HepG2 (cell line): ENCODE results near the gene CH25H. TPM values are rescaled to one million over a fixed set of nuclear protein-coding genes. Genes with fewer than 3 reads are reported as not detected.
A peak's percentile ranks its signal among the peaks of the same experiment; 100 is the strongest.

Experiments used
- BRF2 ChIP-seq: sonication (generic); formaldehyde crosslinking; IDR thresholded peaks from 2 replicates; pipeline ENCODE4 v1.8.1; 2022; ENCODE audit warnings: mild to moderate bottlenecking, missing genetic modification reagents
- CEBPG ChIP-seq: IDR thresholded peaks from 2 replicates; pipeline ENCODE4 v1.6.1; 2016
- MED13 ChIP-seq: sonication (generic); formaldehyde crosslinking; IDR thresholded peaks from 2 replicates; pipeline ENCODE4 v1.5.0; 2020; ENCODE audit warnings: missing genetic modification reagents
- REPIN1 ChIP-seq: sonication (generic); formaldehyde crosslinking; IDR thresholded peaks from 2 replicates; pipeline ENCODE4 v1.8.0; 2022; ENCODE audit warnings: missing genetic modification reagents, low read depth, mild to moderate bottlenecking, borderline replicate concordance
- SIX1 ChIP-seq: sonication (generic); formaldehyde crosslinking; IDR thresholded peaks from 2 replicates; pipeline ENCODE4 v1.4.0; 2020; ENCODE audit warnings: missing genetic modification reagents, borderline replicate concordance
- TBX3 ChIP-seq: fragments of 450-650 bp; IDR thresholded peaks from 2 replicates; pipeline ENCODE4 v1.6.1; 2017; ENCODE audit warnings: antibody characterized with exemption, mild to moderate bottlenecking, inconsistent platforms, borderline replicate concordance
- TRIM22 ChIP-seq: fragments of 450-650 bp; IDR thresholded peaks from 2 replicates; pipeline ENCODE4 v1.6.1; 2017
- ZBTB7A ChIP-seq: sonication (generic); formaldehyde crosslinking; IDR thresholded peaks from 2 replicates; pipeline ENCODE4 v1.8.0; 2022; ENCODE audit warnings: mild to moderate bottlenecking, missing genetic modification reagents
- ZNF205 ChIP-seq: IDR thresholded peaks from 2 replicates; pipeline ENCODE4 v1.6.1; 2018; ENCODE audit warnings: missing biosample characterization, missing genetic modification reagents
- ZNF280B ChIP-seq: sonication (generic); formaldehyde crosslinking; IDR thresholded peaks from 2 replicates; pipeline ENCODE4 v1.5.0; 2020; ENCODE audit warnings: missing genetic modification reagents, mild to moderate bottlenecking, borderline replicate concordance
- ZNF282 ChIP-seq: fragments of 450-650 bp; IDR thresholded peaks from 2 replicates; pipeline ENCODE4 v1.6.1; 2018; ENCODE audit not compliant: partially characterized antibody
- ZNF326 ChIP-seq: sonication (generic); formaldehyde crosslinking; IDR thresholded peaks from 2 replicates; pipeline ENCODE4 v1.4.0; 2020; ENCODE audit warnings: missing genetic modification reagents, borderline replicate concordance
- ZNF512B ChIP-seq: sonication (generic); formaldehyde crosslinking; IDR thresholded peaks from 2 replicates; pipeline ENCODE4 v1.5.1; 2020; ENCODE audit warnings: missing genetic modification reagents, mild to moderate bottlenecking, borderline replicate concordance
- ZNF543 ChIP-seq: sonication (generic); formaldehyde crosslinking; IDR thresholded peaks from 2 replicates; pipeline ENCODE4 v1.4.0; 2020; ENCODE audit warnings: mild to moderate bottlenecking, missing genetic modification reagents
- ZNF570 ChIP-seq: sonication (generic); formaldehyde crosslinking; IDR thresholded peaks from 2 replicates; pipeline ENCODE4 v1.4.0; 2020; ENCODE audit warnings: mild to moderate bottlenecking, missing genetic modification reagents, borderline replicate concordance
- ZNF609 ChIP-seq: sonication (generic); formaldehyde crosslinking; IDR thresholded peaks from 2 replicates; pipeline ENCODE4 v1.4.0; 2020; ENCODE audit warnings: mild to moderate bottlenecking, missing genetic modification reagents, borderline replicate concordance
- ZNF629 ChIP-seq: sonication (generic); formaldehyde crosslinking; conservative IDR thresholded peaks from 2 replicates; pipeline ENCODE4 v1.5.0; 2020; ENCODE audit warnings: missing genetic modification reagents
- polyA plus RNA-seq, 8 experiments: library from polyadenylated mRNA; depleted of rRNA in 3 of 8; stranded (reverse) in 7 of 8; unstranded in 1 of 8; fragments of >200 nt; fragmentation: Illumina TruSeq in 4 of 8; extraction: Trizol in 4 of 8; gene quantifications; 2 replicates each; pipeline versions ENCODE4 v1.2.1 to v1.2.3, GENCODE V29; 2011 to 2016; ENCODE audit warnings: low read depth in 4 of 8, missing spikeins in 1 of 8, mixed read lengths in 1 of 8; ENCODE audit not compliant: insufficient read depth in 1 of 8
- total RNA-seq, 5 experiments: library from RNA; depleted of rRNA; stranded (reverse); fragments of >200 nt; fragmentation: Illumina TruSeq; extraction: Trizol; gene quantifications; 2 replicates each; pipeline ENCODE4 v1.2.3, GENCODE V29; 2016; ENCODE audit warnings: low read depth in 1 of 5

The CH25H gene
- total and polyA plus RNA-seq, 2 of the 13 experiments (the other 11 are each of a cell fraction or from before 2014, with no cell fraction given), result not detected

- no peak for TF ChIP-seq MED13
- no peak for TF ChIP-seq SIX1 (CRISPR knock-in tag)
- TF ChIP-seq ZBTB7A (CRISPR knock-in tag), result peak; percentile 81; the same call in 1 of the 2 replicates
- TF ChIP-seq TBX3, result no peak
- TF ChIP-seq ZNF570 (CRISPR knock-in tag), result no peak
- peak; percentile 42; the same call in 1 of the 2 replicates for TF ChIP-seq REPIN1 (CRISPR knock-in tag)
- no peak for TF ChIP-seq ZNF326
- no peak for TF ChIP-seq ZNF512B (CRISPR knock-in tag)
- TF ChIP-seq ZNF282, result no peak
- TF ChIP-seq CEBPG, result no peak
- TF ChIP-seq ZNF609 (CRISPR knock-in tag), result 0 out of 2 replicates have a peak, but pooled peaks have one; percentile 17
- TF ChIP-seq BRF2, result no peak
- no peak for TF ChIP-seq ZNF543 (CRISPR knock-in tag)
- TF ChIP-seq TRIM22, result no peak
- TF ChIP-seq ZNF280B, result peak; percentile 67; the same call in 1 of the 2 replicates
- 0 out of 2 replicates have a peak, but pooled peaks have one; percentile 37 for TF ChIP-seq ZNF205
- TF ChIP-seq ZNF629 (CRISPR knock-in tag), result no peak
These were observed 44.5 kb upstream of the CH25H start, which contains the start of gene LIPA (continued) for GRCh38 chr10:89251409-89252224.
